Activated B cell treated with CpG ODN at 0.5 μM for 24 hours (primary cell): ENCODE data around the gene TBC1D22B. TPM values are rescaled to one million over a fixed set of nuclear protein-coding genes. Genes with fewer than 3 reads are reported as not detected.

Experiments used
- ATAC-seq: fragments of 200-7000 bp; cut with Tn5 transposase; one replicate; pipeline ENCODE4 v1.10.0; 2021; ENCODE audit warnings: low read depth, mild to moderate bottlenecking, moderate library complexity
- CTCF ChIA-PET: fragments of 350-600 bp; sonication (Branson Sonifier 250); formaldehyde crosslinking; loops from one replicate; lab custom pipeline; 2021; ENCODE audit warnings: antibody characterized with exemption; lab: Charles Lee
- POLR2A ChIA-PET: fragments of 350-600 bp; sonication (Branson Sonifier 250); formaldehyde crosslinking; loops from one replicate; lab custom pipeline; 2021; ENCODE audit warnings: antibody characterized with exemption; lab: Charles Lee
- DNase-seq: peaks from one replicate; pipeline ENCODE4 v3.0.0; 2022
- H3K27ac Mint-ChIP-seq: one replicate; pipeline ENCODE4 v1.8.0; 2020; ENCODE audit warnings: mixed read lengths
- H3K27me3 Mint-ChIP-seq: one replicate; pipeline ENCODE4 v1.8.0; 2021; ENCODE audit warnings: mixed read lengths
- H3K36me3 Mint-ChIP-seq: one replicate; pipeline ENCODE4 v1.8.0; 2021; ENCODE audit warnings: low read depth, mixed read lengths
- H3K4me1 Mint-ChIP-seq: one replicate; pipeline ENCODE4 v1.8.0; 2021; ENCODE audit warnings: mixed read lengths
- H3K4me3 Mint-ChIP-seq: one replicate; pipeline ENCODE4 v1.8.0; 2020; ENCODE audit warnings: mild to moderate bottlenecking, mixed read lengths
- H3K9me3 Mint-ChIP-seq: one replicate; pipeline ENCODE4 v1.8.0; 2020; ENCODE audit warnings: mixed read lengths
- CTCF ChIP-seq: fragments of 200-600 bp; IDR thresholded peaks from one replicate; pipeline ENCODE4 v1.8.0; 2022; ENCODE audit warnings: antibody characterized with exemption, mild to moderate bottlenecking
- intact Hi-C: fragments of 100-400 bp; cut with micrococcal nuclease; formaldehyde crosslinking; loops from one replicate; pipeline ENCODE4 v1.15.1; 2024
- total RNA-seq: library from RNA; stranded (reverse); gene quantifications from 2 replicates; pipeline ENCODE4 v1.2.3, GENCODE V29; 2022

TBC1D22B gene
- total RNA-seq, 1 donor from 2014 or later = 10.7 TPM

GRCh38 chr6:37259191-37259590 lies 1.6 kb downstream of the TBC1D22B start:
- peaks cover 10% of the 10 kb centered on the region for H3K36me3 Mint-ChIP-seq
- peak overlapping the region; percentile 88 for H3K27ac Mint-ChIP-seq
- peaks cover 41% of the 10 kb centered on the region for H3K4me1 Mint-ChIP-seq
- no peaks in the 10 kb centered on the region for H3K27me3 Mint-ChIP-seq
- CTCF ChIA-PET = no interaction called here
- peak overlapping the region; percentile 67 for H3K4me3 Mint-ChIP-seq
- no peak for DNase-seq
- ATAC-seq = no peak
- POLR2A ChIA-PET = no interaction called here
- intact Hi-C loops = loop anchor here (5.0 kb wide), 1 partner anchor 173 kb away; the partner anchor contains the start of gene CMTR1
- H3K9me3 Mint-ChIP-seq = no peaks in the 10 kb centered on the region
- TF ChIP-seq CTCF = no peak

DNA sequence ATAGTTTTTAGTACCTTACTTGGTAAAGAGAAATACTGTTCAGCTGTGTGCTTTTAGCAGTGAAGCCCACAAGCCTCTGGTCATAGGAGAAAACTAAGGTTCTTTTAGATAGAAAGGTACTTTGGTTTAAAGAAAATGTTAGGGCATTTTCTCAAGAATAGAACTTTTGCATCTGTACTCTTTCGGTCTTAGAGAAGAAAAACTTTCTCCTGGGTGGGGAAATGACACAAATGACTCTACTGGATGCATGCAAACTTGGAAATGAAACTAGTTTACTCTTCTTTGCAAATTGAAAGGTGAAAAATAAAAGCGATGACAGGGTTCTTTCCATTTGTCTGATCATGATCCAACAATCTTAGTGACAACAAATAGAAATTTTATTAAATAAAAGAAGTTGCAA lies 2.5 kb downstream of the TBC1D22B start:
- Mint-ChIP-seq H3K27ac (no peak overlapping the region), H3K27me3 (no peaks in the 10 kb centered on the region), H3K9me3 (no peaks in the 10 kb centered on the region), H3K36me3 (peaks cover 10% of the 10 kb centered on the region), H3K4me1 (peaks cover 45% of the 10 kb centered on the region), H3K4me3 (no peak overlapping the region)
- DNase-seq (no peak), ATAC-seq (no peak)
- POLR2A ChIA-PET = no interaction called here
- intact Hi-C loops = no loop called here
- TF ChIP-seq CTCF = no peak
- CTCF ChIA-PET = no interaction called here

DNA sequence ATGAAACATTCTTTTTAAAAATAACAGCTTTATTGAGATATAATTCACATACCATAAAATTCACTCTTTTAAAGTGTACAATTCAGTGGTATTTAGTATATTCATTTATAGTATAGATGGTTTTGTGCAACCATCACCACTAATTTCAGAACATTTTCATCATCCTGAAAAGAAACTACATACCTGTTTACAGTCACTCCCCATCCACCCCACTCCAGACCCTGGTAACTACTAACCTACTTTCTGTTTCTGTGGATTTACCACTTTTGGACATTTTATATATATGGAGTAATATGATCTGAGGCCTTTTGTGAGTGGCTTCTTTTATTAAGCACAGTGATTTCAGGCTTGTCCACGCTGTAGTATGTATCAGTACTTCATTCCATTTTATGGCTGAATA lies 2.9 kb downstream of the TBC1D22B start:
- H3K9me3 Mint-ChIP-seq = no peaks in the 10 kb centered on the region
- TF ChIP-seq CTCF = no peak
- no peak for ATAC-seq
- peaks cover 10% of the 10 kb centered on the region for H3K36me3 Mint-ChIP-seq
- H3K27me3 Mint-ChIP-seq = no peaks in the 10 kb centered on the region
- H3K4me1 Mint-ChIP-seq = peaks cover 49% of the 10 kb centered on the region
- CTCF ChIA-PET = no interaction called here
- H3K27ac Mint-ChIP-seq = no peak overlapping the region
- no peak for DNase-seq
- intact Hi-C loops = no loop called here
- no peak overlapping the region for H3K4me3 Mint-ChIP-seq
- POLR2A ChIA-PET = no interaction called here

- TF ChIP-seq CTCF = no peak
- Mint-ChIP-seq H3K9me3 (no peaks in the 10 kb centered on the region), H3K27me3 (no peaks in the 10 kb centered on the region), H3K4me3 (no peak overlapping the region), H3K36me3 (peaks cover 10% of the 10 kb centered on the region), H3K4me1 (peaks cover 52% of the 10 kb centered on the region), H3K27ac (no peak overlapping the region)
- POLR2A ChIA-PET = interaction anchor here (0.6 to 0.7 kb wide), 2 partner anchors 93 to 482 kb away, joined by 3 read pairs; partner anchors contain the start of gene RNF8
- CTCF ChIA-PET = no interaction called here
- ATAC-seq (no peak), DNase-seq (no peak)
- intact Hi-C loops = no loop called here
Observed at GRCh38 chr6:37261198-37261597, 3.6 kb downstream of the TBC1D22B start.

DNA sequence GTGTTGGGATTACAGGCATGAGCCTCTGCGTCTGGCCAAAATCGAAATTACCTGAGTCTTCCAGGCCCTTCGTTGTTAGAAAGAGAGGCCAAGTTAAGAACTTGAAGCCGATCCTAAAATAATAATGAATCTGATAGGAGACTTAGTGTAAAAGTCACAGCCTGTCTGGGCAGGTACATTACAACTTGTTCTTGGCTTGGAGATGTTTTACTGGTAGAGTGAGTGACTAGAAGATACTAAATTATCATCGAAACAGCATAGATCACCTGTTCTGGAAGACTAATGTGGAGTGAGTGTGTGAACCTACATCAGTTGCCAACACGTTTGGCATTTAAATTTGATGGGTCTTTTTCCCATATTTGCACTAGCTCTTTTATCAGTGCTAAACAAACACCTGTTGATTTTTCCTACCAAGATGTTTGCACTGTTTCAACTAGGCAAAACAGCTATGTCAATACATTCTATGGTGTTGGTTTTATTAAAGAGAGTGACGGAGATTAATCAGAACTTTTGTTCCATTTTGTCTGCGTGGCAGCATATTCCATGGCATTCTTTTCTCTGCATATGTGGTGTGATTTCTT lies 5.0 kb downstream of the TBC1D22B start:
- TF ChIP-seq CTCF = no peak
- no peak for ATAC-seq

More for the DNA sequence above, 5.0 kb downstream of the TBC1D22B start:
- Mint-ChIP-seq H3K27me3 (no peaks in the 10 kb centered on the region), H3K27ac (no peak overlapping the region), H3K9me3 (no peaks in the 10 kb centered on the region), H3K4me1 (peaks cover 44% of the 10 kb centered on the region), H3K36me3 (peaks cover 10% of the 10 kb centered on the region), H3K4me3 (no peak overlapping the region)
- intact Hi-C loops = no loop called here
- DNase-seq = no peak
- POLR2A ChIA-PET = no interaction called here
- CTCF ChIA-PET = no interaction called here
